Stimulated activated CD8-positive, alpha-beta memory T cell treated with anti-CD3 and anti-CD28 coated beads, Interleukin-4, amount 100 ng/mL, for 48 hours (primary cell): Measurements from ENCODE around the gene C20orf202.
A peak's percentile ranks its signal among the peaks of the same experiment; 100 is the strongest.
"Not testable (repeated sequence)": the region's sequence is repeated elsewhere in the genome, so short reads cannot be mapped to it uniquely, and the experiment has no call there.

Source experiments
- DNase-seq: peaks from one replicate; pipeline ENCODE4 v3.0.0-alpha.2; 2020

C20orf202 gene

GRCh38 chr20:1209447-1210387, 6.5 kb downstream of the C20orf202 start:
- no peak for DNase-seq

DNA sequence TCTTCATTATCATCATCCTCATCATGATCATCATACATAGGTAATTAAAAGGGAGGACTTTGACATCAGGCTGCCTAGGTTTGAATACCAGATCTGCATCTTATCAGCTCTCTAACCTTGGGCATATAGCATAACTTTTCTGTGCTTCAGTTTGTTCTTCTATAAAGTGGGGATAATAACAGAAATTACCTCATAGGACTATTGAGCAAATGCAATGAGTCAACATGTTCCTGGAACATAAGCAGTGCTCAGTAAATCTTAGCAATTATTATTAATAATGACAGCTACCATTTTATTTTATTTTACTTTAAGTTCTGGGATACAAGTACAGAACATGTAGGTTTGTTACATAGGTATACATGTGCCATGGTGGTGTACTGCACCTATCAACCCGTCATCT, 7.2 kb downstream of the C20orf202 start:
- DNase-seq, result no peak

DNA sequence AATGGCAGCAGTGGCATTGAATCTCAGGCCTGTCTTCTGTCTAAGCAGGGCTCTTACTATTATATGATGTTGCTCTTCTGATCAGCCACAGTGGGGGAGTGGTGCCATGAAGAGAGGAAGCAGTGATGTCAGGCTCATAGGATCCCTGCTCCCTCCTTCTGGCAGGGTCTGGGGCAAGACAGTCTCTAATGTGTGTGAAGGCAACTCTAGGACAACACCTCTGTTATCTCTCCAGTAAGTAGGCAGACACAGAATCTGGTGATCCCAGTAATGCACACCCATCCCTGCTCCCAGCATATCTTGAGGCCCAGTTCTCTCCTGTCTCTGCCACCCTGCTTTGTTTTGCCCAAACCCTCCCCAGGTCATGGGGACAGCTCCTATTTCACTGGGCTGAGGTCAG, 8.8 kb downstream of the C20orf202 start:
- no peak for DNase-seq

GRCh38 chr20:1212607-1213396, 9.5 kb downstream of the C20orf202 start:
- DNase-seq, result peak; percentile 81

DNA sequence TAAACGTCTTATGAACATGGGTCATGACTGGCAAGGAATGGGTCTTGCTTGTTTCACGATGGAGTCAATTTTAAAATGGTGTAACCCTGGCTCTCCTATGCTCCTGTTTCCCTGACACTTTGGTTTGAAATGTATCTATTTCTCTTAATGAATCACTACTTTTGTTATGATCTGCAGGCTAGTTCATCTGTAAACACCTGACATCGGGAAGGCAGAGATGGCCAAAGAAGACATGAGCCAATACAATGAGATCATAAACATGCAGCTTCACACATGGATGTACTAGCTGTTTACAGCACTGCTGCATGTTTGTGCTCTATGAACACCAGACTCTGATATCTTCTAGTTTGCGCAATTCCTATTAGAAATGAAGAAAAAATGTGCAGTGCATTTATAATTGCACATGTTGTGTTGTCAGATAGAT, 11.6 kb downstream of the C20orf202 start:
- DNase-seq, result no peak

- peak; percentile 80 for DNase-seq
Measured at GRCh38 chr20:1215386-1216170, 12.3 kb downstream of the C20orf202 start.

DNA sequence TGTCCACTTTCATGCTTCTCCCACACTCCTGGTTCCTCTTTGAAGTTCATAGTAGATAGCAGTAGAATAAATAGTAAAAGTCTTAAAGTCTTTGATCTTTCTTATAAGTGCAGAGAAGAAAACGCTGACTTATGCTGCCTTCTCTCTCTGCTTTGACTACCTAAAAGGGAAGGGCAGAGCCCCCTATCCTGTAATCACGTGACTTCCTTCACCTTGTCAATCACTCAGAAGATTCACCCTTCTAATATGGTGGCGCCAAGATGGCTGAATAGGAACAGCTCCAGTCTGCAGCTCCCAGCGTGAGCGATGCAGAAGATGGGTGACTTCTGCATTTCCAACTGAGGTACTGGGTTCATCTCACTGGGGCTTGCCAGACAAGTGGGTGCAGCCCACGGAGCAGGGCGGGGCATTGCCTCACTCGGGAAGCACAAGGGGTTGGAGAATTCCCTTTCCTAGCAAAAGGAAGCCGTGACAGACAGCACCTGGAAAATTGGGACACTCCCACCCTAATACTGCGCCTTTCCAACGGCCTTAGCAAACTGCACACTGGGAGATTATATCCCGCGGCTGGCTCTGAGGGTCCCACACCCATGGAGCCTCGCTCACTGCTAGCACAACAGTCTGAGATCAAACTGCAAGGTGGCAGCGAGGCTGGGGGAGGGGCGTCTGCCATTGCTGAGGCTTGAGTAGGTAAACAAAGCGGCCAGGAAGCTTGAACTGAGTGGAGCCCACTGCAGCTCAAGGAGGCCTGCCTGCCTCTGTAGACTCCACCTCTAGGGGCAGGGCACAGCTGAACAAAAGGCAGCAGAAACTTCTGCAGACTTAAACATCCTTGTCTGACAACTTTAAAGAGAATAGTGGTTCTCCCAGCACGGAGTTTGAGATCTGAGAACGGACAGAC, 13.5 kb downstream of the C20orf202 start:
- DNase-seq, result not testable (repeated sequence)

GRCh38 chr20:1222750-1223149, 19.5 kb downstream of the C20orf202 start:
- not testable (repeated sequence) for DNase-seq

DNA sequence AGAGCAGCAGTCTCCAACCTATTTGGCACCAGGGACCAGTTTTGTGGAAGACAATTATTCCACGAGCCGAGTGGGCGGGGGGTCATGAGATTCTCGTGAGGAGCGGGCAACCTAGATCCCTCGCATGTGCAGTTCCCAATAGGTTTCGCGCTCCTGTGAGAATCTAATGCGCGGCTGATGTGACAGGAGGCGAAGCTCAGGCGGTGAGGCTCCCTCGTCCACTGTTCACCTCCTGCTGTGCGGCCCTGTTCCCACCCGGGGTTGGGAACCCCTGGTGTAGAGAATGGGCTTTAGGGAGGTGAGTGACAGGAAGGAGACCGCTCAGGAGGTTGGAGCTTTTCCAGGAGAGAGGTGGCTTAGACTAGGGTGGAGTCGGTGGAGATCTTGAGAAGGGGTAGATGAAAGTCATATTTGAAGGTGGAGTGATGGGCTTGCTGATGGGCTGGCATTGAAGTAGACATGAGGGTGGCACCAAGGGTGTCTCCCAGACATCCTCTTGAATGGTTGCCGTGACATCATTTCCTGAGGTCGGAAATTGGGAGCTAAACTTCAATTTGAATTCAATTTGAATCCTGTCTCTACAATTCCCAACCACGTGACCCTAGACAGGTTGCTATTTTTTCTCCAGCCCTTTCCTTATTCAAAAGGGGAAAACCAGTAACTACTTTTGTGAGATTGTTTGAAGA, 21.1 kb downstream of the C20orf202 start:
- no peak for DNase-seq

GRCh38 chr20:1225263-1225782, 22.1 kb downstream of the C20orf202 start:
- no peak for DNase-seq

GRCh38 chr20:1225783-1226654, 22.8 kb downstream of the C20orf202 start, which contains the start of gene RAD21L1:
Gene RAD21L1 (plus strand): TSS chr20:1226044. CDS start chr20:1228454, 2,410 bp downstream.
- peak; percentile 88 for DNase-seq

- DNase-seq, result no peak
Measured at GRCh38 chr20:1229541-1229940, 26.3 kb downstream of the C20orf202 start.

DNA sequence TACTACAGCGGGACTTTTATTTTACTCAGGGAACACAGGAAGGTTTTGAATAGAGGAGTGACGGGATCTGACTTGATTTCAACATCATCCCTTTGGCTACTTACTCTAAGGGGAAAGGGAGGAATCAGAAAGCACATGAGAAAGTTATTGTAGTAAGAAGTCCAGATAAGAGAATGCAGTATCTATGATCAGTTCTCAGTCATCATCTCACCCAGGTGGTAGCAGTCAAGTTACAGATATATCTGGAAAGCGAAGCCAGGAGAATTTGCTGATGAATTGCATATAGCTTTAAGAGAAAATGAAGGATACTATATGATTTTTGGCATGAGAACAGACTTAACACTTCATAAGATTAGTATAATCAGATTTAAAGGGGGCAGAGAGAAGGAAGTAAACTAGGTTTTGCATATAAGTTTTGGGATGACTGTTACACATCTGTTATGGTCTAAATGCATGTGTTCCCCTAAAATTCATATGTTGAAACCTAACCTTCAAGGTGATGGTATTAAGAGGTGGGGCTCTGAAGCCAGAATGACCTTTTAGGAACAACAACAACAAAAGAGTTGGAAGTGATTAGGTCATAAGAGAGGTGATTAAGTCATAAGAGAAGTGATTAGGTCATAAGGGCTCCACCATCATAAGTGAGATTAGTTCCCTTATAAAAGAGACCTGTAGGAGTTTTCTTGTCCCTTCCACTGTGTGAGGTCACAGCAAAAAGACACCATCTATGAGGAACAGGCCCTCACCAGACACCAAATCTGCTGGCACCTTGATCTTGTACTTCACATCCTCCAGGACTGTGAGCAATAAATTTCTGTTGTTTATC, 29.2 kb downstream of the C20orf202 start:
- no peak for DNase-seq

- no peak for DNase-seq
Measured at GRCh38 chr20:1240549-1240948, 37.3 kb downstream of the C20orf202 start.

DNA sequence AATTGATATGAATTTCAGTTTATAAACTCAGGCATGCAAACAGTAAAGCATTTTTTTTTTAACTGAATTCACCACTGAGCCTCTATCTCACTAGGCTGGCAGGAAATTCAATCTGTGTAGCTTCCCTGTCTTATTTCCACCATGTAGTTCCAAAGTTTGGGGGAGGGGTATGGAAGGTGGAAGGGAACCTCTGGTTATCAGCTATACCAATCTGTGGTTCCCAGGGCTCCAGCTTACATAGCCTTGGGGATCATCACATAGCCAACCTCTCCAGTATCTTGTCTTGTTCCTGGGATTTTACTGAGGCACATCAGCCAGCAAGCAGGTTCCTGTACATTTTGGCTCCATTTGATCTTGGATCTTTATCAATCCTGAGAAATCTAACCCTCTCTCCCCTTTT, 38.2 kb downstream of the C20orf202 start:
- DNase-seq, result no peak

DNA sequence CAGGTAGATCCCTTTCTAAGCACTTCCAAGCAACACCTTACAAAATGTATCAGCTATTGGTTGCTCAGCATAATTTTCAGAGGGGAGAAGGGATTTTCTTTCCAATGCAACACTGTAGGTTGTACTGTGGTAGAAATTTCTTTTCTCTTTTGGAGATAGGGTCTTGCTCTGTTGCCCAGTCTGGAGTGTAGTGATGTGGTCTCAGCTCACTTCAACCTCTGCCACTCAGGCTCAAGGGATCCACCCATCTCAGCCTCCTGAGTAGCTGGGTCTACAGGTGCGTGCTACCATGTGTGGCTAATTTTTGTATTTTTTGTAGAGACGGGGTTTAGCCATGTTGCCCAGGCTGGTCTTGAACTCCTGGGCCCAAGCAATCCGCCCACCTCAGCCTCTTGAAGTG, 38.8 kb downstream of the C20orf202 start:
- no peak for DNase-seq

- DNase-seq, result no peak
Measured at GRCh38 chr20:1242530-1242929, 39.3 kb downstream of the C20orf202 start.

- DNase-seq, result no peak
Measured at GRCh38 chr20:1245578-1245977, 42.3 kb downstream of the C20orf202 start.

DNA sequence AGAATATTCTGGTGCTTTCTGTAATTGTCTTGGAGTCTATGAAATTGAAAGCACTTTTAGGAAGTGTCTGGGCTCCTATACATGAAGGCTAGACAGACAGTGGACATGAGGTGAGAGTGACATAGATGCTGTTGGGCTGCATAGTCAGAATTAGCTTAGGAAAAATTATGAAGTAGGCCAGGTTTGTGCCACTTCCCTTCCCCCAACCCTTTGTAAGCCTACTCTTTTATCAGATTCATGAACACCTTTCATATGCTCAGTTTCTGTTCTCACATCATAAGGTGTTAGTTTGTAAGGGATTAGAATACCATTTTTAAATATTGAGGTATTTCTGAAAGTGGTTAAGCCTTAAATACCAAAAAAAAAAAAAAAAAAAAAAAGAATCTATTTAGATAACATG, 44.4 kb downstream of the C20orf202 start:
- DNase-seq, result no peak
